Cardiac septum (tissue), 1 donor: ENCODE data around the gene NUDC. TPM values are rescaled to one million over a fixed set of nuclear protein-coding genes. Genes with fewer than 3 reads are reported as not detected.
"Not testable (repeated sequence)": the region's sequence is repeated elsewhere in the genome, so short reads cannot be mapped to it uniquely, and the experiment has no call there.

Source experiments
- DNase-seq: peaks from one replicate; pipeline ENCODE4 v3.0.0-alpha.2; 2020; ENCODE audit warnings: low spot score
- intact Hi-C: fragments of 100-400 bp; cut with DNase I; formaldehyde crosslinking; loops from one replicate; pipeline ENCODE4 v1.14.0; 2022
- total RNA-seq: library from RNA; stranded (reverse); fragmentation: NEBNext Ultra II Directional; extraction: Animal tissue kit (Norgen Biotek cat#: 25700); gene quantifications from one replicate; pipeline ENCODE4 v1.2.1, GENCODE V29; 2021
- donor health status: DM: no; HTN: no; CAD: no.

Gene NUDC
- total RNA-seq, 1 donor from 2014 or later = 55.5 TPM

DNA sequence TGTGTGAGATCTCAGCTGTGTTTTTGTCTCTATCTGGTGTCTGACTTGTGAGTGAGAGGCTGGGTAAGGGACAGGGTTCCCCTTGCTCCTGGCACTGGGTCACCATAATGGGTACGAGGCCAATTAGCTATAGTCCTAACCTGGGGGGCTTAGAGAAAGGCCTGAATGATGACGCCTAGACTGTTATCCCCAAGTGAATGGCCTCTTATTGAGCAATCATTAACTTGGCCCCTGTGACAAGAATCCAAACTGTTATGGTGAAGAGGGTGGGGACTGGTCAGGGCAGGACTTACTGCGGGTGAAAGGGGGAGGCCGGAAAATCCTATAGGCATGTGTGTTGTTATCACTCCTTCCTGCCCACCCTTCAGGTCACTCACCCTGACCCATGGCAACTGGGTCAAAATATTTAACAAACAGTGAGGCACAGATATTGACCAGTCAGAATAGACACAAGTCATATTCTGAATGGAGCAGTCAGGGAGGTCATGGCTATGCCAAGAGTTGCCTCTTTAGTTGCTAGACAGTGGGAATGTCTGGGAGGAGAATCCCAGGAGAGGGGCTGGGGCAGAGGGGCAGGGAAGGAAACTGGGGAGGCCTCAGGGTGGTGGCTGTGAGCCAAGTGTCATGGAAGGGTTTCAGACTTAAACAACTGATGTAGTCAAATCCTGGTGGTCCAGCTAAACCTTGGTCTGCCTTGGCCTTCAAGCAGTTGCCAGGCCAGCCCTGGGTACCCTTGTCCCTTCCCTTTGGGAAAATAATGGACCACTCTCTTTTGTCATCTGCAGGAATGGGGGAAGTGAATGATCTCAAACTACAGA, 11.0 kb upstream of the NUDC start:
- intact Hi-C loops = no loop called here

GRCh38 chr1:26911399-26912146, 10.0 kb upstream of the NUDC start:
- DNase-seq = no peak
- intact Hi-C loops = no loop called here

More for the DNA sequence above, 11.0 kb upstream of the NUDC start:
- no peak for DNase-seq

- intact Hi-C loops = no loop called here
Observed at GRCh38 chr1:26912147-26912490, 9.4 kb upstream of the NUDC start.

GRCh38 chr1:26913389-26913753, 8.2 kb upstream of the NUDC start:
- no peak for DNase-seq
- intact Hi-C loops = no loop called here

More at GRCh38 chr1:26912147-26912490, 9.4 kb upstream of the NUDC start:
- DNase-seq = no peak

GRCh38 chr1:26913754-26914619, 7.6 kb upstream of the NUDC start, which contains the start of gene NR0B2:
Gene NR0B2 (minus strand): TSS chr1:26913975. CDS start chr1:26913940, 35 bp downstream.
- intact Hi-C loops = no loop called here
- DNase-seq = no peak

- DNase-seq = peak; percentile 80
- intact Hi-C loops = no loop called here
Observed at GRCh38 chr1:26915204-26915842, 6.2 kb upstream of the NUDC start.

- intact Hi-C loops = no loop called here
- DNase-seq = no peak
Observed at GRCh38 chr1:26921126-26921539, 410 bp upstream of the NUDC start.

DNA sequence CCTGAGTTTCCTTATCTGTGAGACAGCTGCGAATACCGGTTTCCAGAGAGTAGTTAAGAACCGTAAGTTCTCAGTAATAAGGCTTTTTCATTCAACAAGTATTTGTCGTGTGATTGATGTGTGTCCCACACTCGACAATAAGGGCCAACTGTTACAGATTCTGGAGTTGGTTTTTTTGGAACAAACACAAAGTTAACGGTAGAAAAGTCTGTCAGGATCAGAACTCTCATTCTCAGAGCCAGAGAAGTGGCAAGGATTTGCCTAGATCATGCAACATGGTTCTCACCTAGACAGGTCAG, 837 bp downstream of the NUDC start:
- intact Hi-C loops = no loop called here
- no peak for DNase-seq

- intact Hi-C loops = no loop called here
- DNase-seq = no peak
Observed at GRCh38 chr1:26922901-26923300, 1.4 kb downstream of the NUDC start.

DNA sequence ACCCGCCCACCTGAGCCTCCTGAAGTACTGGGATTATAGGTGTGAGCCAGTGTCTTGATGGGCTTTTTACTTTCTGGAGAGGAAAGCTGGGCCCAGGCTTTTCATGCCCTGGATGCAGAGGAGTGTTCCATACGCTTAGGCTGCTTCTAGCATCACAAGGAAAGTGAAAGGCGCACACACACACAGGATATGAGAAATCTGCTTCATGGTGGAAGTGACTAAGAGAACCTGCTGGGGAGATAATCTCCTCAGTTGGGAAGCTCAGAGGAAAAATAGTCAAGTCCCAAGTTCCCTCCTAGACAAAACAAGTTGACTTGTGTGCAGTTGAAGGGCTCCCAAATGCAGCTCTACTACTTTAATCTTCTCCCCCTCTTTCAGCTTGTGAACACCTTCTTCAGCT, 2.2 kb downstream of the NUDC start:
- no peak for DNase-seq
- intact Hi-C loops = no loop called here

- intact Hi-C loops = no loop called here
- no peak for DNase-seq
Observed at GRCh38 chr1:26932531-26932930, 11.0 kb downstream of the NUDC start.

DNA sequence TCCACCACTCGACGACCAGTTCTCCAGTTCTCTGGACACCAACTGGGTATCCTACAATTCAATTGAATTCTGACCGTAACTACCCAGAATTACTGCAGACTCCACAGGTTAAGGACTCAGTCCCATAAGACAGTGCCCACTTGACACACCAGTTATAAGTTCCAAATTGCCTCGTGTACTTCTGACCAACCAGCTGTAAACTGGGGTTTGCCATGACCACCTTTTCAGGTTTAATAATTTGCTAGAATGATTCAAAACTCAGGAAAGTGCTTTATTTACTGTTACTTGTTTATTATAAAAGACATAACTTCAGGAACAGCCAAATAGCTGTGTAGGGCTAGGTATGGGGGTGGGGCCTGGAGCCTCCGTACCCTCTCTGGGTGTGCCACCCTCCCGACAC, 15.3 kb downstream of the NUDC start:
- no peak for DNase-seq
- intact Hi-C loops = no loop called here

DNA sequence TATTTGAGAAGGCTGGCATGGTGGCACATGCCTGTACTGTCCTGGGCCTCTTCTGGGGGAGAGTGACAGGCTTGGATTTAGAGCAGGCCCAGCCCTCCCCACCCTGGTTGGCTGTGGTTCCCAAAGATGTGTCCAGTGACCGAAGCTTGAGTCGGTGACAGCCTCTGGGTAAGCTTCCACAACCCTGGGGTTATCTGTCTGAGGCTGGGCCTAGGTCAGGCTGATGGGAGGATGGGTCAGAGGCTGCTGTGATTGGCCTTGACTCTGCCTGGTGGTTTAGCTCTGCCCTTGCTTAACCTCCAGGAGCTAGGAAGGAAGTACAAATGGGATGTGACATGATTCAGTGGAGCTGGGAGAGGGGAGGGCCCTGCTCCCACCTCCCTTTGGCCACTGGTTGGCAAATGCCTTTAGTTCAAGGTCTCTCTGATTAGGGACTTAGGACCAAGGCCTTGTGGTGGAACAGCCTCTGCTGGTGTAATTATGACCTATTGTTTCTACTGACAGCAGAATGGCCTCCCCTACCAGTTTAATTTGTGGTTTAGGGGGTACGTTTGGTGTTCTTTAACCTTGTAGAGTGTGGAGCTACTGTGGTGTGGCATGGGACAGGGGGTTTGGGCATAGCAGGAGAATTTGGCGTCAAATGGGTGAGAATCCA, 16.6 kb downstream of the NUDC start:
- intact Hi-C loops = no loop called here
- DNase-seq = no peak

GRCh38 chr1:26938659-26939025, 17.1 kb downstream of the NUDC start:
- intact Hi-C loops = no loop called here
- no peak for DNase-seq

DNA sequence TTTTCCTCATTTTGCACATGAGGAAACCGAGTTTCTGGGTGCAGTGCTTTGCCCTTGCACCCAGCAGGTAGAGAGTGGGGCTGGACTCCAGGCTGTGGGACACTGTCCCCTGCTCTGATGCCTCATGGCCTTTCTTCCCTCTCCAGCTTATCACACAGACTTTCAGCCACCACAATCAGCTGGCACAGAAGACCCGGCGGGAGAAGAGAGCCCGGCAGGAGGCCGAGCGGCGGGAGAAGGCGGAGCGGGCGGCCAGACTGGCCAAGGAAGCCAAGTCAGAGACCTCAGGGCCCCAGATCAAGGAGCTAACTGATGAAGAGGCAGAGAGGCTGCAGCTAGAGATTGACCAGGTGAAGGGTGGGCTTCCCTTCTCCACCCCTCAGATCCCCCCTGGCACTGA, 19.8 kb downstream of the NUDC start:
- intact Hi-C loops = no loop called here

DNA sequence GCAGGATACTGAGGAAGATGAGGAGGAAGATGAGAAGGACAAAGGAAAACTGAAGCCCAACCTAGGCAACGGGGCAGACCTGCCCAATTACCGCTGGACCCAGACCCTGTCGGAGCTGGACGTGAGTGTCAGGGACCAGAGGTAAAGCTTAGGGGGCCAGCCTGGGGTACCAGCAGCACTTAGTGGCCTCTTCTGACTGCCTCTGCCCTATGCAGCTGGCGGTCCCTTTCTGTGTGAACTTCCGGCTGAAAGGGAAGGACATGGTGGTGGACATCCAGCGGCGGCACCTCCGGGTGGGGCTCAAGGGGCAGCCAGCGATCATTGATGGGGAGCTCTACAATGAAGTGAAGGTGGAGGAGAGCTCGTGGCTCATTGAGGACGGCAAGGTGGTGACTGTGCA, 21.1 kb downstream of the NUDC start:
- DNase-seq = no peak
- intact Hi-C loops = no loop called here

More for the DNA sequence above, 19.8 kb downstream of the NUDC start:
- no peak for DNase-seq

DNA sequence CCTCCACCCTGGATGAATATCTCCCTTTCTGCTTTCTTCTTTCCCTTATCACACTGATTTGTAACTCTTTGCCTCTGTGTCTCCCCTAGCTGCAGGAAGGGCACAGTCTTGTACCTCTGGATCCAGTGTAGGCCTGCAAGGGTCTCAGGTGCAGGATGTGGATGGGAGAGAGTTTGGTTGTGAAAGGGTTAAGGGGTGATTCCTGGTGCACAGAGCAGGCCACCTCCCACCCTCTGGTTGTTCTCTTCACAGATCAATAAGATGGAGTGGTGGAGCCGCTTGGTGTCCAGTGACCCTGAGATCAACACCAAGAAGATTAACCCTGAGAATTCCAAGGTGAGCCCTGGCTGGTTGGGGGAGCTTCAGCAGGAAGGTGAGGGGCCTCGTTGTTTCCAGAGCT, 23.6 kb downstream of the NUDC start:
- no peak for DNase-seq
- intact Hi-C loops = no loop called here

DNA sequence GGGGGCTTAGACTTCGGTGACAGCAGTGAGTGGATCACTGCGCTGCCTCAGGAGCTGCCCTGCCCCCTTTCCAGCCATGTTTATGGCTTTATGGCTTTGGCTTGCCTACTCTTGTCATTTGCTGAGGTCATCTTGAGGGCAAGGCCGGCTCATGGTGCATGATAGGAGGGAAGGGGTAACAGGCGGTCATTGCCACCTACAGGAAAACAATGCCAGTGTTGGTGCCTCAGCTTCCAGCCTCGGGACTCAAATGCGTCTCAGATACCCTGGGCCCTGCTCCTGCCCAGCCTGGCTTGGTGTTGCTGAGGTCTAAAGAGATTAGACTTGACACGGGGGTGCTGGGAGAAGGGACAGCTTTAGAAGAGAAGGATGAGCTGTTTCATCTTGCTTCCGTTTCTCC, 24.2 kb downstream of the NUDC start:
- DNase-seq = no peak
- intact Hi-C loops = no loop called here

DNA sequence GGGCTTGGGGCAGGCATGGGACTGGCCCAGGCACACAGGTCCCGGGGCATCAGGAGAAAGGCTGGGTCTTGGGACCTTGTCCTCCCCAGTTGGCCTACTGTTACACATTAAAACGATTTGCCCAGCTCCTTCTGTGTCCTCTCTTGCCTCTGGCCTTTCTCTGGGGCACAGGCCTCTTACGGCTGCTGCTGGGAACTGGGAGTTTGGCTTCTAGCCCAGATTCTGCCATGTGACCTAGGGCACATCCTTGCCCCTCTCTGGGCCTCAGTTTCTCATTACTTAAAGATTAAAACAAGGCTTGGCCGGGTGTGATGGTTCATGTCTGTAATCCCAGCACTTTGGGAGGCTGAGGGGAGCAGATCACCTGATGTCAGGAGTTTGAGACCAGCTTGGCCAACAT, 24.7 kb downstream of the NUDC start:
- DNase-seq = no peak
- intact Hi-C loops = no loop called here

GRCh38 chr1:26948725-26949057, 27.1 kb downstream of the NUDC start:
- DNase-seq, intact Hi-C loops: not testable (repeated sequence)
